Suppressor macrophage treated with lipopolysaccharide for 1 hour (primary cell): ENCODE data around the gene PNPLA5.

ENCODE experiments used
- DNase-seq, 3 donors: peaks; one replicate each; pipeline ENCODE4 v3.0.0-alpha.2; 2020 to 2022

The PNPLA5 gene

DNA sequence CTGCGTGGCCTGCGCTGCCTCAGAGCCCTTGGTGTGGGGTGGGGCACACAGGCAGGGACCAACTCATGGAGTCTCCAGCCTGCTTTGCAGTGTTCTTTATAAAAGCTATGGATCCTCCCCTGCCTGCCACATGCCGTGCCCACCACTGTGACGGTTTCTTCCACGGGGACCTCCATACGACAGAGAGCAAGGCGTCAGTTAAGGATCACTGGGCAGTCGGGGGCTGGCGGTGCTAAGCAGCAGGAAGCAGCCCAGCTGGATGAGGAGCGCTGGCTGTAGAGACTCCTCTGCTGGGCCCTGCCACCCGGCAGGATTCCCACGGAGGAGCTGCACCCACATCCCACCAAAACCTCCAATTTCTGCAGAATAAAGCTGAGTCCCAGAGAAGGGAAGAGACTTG, 56.6 kb downstream of the PNPLA5 start:
- no peak for DNase-seq

DNA sequence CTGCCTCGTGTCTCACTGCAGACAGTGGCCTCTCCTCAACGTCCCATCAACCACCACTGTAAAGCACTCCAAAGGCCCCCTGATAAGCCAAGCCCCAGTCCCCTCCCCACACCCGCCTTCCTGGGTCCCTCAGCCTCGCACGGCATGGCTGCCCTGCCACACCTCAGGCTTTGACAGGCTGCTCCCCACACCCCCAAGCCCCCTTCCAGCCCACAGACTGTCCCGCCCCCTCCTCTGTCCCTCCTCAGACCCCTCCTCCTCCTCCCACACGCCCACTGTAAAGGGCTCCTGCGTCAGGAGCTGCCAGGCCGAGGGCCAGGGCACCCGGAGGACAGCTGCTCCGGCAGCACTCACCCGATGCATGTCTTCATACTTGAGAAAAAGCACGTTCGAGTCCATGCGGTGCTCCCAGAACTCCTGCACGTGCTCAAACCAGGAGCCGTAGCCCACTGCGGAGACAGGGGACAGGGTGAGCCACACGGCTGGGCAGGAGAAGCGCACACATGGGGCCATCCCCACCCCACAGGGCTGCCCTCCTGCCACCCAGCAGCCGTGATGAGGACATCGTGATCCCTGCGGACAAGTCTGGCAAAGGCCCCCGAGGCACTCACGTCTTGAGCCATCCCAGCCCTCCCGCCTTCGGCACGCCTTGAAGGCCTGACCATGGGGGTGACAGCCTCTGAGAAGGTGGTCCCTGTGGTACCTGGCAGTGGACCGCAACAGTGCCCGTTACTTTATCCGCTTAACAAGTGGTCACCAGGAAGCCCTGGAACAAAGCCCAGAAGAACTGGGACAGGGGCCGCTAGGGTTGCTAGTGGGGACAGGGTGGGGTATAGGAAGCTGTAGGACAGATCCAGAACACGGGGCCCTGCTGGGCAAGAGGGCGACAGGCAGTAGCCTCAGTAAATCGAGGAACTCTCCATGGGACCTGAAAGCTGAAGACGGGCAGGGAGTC, 58.2 kb downstream of the PNPLA5 start:
- no peak for DNase-seq

DNA sequence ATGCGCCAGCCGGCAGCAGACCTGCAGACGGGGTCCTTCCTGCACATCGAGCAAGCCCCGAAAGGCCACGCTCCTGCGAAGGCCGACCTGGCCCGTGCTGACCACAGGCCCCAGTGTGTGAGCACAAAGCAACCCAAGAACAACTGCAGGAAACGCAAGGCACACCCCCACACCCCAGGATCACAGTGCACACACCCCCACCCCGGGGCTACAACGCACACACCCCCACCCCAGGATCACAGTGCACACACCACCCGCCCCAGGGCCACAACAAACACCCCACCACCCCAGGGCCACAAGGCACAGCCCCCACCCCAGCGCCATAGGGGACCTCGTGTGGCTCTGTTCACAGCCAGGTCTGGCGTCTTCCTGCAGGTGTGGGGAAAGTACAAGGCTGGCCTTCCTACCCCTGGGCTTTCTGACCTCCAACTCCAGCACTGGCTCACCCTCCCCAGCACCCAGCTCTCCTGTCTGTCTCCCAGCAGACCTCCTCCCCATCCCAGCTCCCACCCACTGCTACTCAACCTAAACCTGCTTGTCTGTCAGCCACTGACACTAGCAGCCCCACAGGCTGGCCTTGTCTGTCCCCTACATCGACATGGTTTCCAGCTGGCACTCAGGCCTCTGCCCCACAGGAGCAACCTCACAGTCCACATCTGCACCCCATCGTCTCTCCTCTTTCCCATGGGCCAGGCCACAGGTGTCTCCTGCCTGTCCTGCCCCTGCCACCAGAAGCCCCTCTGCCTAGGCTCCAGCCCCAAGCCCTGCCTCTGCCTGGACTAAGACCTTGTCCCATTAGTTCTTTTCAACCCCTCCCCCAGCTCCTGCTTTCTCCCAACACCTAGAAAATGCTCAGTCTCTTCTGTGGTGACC, 59.2 kb downstream of the PNPLA5 start:
- no peak for DNase-seq

DNA sequence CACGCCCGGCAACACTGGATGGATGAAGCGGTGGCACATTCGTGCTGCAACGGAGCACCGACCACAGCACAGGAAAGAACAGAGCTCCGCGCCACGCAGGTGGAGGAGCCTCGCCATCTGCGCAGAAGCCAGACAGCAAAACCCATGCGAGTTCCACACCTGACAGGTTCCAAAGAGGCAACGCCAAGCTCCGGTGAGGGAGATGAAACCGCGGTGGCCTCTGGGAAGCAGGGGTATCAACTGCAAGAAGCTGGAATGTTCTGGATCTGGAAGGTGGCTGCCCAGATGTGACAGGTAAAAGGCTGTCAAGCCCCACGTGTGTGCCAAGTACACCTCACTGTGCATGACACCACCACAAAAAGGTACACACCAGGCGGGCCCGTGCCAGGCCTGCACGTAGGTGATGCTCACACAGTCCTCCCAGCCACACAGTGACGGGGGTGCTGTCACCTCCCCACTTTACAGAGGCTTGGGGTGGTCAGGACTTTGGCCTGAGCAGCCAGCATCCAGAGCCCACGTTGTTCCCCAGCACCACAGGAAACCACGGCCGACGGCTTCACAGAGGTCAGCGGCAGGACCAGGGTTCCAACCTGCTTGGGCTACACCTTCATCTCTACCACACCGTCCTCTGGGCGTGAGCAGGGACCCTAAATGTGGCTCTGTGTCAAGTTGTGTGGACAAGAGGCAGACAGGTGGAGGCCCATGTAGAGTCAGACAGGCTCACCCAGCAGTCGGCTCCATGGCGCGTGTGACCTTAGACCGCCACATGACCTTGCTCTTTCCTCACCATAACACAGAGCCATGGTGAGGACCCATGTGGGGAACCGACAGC, 60.0 kb downstream of the PNPLA5 start:
- no peak for DNase-seq

DNA sequence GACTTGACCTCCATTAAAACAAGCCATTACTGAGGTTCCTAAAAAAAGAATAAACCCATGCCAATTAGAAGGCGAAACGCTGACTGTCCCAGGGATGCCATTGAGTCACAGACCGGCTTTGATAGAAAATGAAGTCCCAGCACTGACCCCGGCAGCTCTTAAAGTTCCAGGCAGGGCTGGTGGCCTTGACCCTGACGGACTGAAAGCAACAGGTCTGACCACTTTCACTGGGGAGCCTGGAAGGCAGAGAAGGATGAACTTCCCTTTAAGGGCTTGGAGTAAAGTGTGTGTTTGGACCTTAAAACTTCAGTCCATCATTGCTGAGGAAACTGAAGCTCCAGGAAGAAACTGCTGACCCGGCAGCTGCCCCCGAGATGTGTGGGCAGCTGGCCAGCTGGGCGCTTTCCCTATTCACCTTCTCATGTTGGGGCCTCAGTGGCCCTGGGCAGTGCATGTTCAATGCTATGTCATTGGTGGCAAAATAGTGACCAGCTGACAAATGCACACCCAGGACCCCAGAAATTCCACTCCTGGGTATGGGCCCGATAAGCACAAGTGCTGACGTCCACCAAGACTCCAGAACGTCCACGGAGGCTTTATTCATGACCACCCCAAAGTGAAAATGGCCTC, 60.8 kb downstream of the PNPLA5 start:
- no peak for DNase-seq

DNA sequence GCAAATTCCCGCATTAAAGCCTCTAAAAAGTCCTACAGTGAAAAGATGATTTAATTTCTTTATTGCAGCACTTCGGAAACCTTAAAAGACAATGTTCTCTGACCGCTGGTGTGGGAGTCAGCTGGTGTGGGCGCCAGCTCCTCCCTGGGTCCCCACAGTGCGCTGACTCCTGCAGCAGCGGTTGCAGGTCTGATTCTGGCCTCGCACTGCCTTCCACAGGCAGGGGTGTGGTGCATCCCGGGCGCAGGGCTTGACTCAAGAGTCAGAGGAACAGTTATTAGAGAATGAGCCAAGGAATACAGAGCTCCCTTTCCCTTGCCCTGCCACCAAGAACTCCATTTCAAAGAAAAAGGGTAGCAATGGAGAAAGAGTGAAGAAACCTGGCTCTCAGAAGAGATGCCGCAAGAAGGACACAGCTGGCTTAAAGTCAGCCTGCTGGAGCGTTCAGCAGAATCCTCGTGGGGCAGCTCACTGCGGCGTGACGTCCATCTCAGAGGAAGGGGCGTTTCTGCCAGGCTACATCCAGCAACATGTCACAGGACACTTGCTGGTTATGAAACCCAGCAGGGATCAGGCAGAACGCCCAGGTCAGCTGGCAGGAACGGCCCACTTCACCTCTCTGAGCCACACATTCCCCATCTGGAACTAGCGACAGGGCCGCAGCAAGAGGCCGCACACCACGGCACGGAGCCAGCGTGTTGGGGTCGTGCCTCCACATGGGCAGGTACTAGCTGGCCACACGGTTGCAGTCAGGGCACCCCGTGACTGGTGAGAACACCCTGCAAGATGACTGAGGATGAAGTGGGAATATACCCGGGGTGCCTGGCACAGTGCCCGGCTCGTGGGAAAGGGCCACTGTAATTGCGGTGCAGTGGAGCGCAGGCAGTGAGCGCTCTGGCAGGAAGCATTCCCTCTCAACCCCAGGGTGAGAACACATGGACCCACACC, 61.6 kb downstream of the PNPLA5 start:
- no peak for DNase-seq
